Transverse colon (tissue), 4 donors: ENCODE results near the gene AQP7.

ENCODE experiments used
- CTCF ChIP-seq, 5 experiments: fragments of 200-600 bp in 3 of 5; fragments of 450-650 bp in 2 of 5; sonication (generic) in 3 of 5; IDR thresholded peaks; 1 replicate in 2 of 5; 2 replicates in 3 of 5; pipeline ENCODE4 v1.5.1; 2016 to 2017; ENCODE audit warnings: antibody characterized with exemption in 5 of 5, inconsistent platforms in 3 of 5, mild to moderate bottlenecking in 2 of 5, moderate library complexity in 1 of 5
- POLR2A ChIP-seq: fragments of 450-650 bp; IDR thresholded peaks from one replicate; pipeline ENCODE4 v1.6.1; 2016; ENCODE audit warnings: antibody characterized with exemption, mild to moderate bottlenecking, moderate library complexity
- POLR2AphosphoS5 ChIP-seq, 3 donors: sonication (generic); formaldehyde crosslinking; IDR thresholded peaks; one replicate each; pipeline ENCODE4 v1.6.1; 2016; ENCODE audit warnings: antibody characterized with exemption in 3 of 3

- TF ChIP-seq CTCF (IDR thresholded peaks at IDR 0.05) (no peak), POLR2AphosphoS5 (IDR thresholded peaks at IDR 0.05) (no peak), POLR2A (no peak)
These were observed 43.2 kb upstream of the AQP7 start for GRCh38 chr9:33445389-33446239.
